ENCODE results near the gene MECR.

Gene MECR

DNA sequence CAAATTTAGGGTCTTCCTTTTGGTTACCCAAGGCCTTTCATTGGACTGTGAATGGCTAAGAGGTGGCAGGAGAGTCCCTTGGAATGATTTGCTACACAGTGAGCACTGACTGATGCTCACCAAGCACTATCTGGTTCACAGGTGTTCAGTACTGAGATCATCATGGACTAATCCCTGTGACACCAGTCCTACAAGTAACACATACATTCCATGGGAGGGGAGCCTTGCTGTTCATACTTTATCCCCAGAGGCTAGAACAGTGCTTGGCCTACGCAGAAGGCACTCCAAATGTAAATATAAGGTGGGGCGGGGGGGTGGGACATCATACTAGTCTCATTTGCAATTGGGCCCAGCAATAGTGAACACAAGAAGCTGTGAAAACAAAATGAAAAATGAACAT lies 86.6 kb downstream of the MECR start:
- peaks cover 0 to 2% of the 10 kb centered on the region in 2 donors for H3K9me3 Mint-ChIP-seq
- DNase-seq (no peak), ATAC-seq (replicated peaks) (no peak)
- peaks cover 48 to 59% of the 10 kb centered on the region in 2 donors for H3K36me3 Mint-ChIP-seq
- no peaks in the 10 kb centered on the region for H3K27me3 Mint-ChIP-seq
- H3K27ac Mint-ChIP-seq, result no peak overlapping the region
- H3K4me1 Mint-ChIP-seq, result peaks cover 8 to 9% of the 10 kb centered on the region in 2 donors
- no peak overlapping the region for H3K4me3 Mint-ChIP-seq

- H3K27ac Mint-ChIP-seq, result no peak overlapping the region
- H3K9me3 Mint-ChIP-seq, result peaks cover 0 to 2% of the 10 kb centered on the region in 2 donors
- no peak for ATAC-seq (replicated peaks)
- peaks cover 36 to 44% of the 10 kb centered on the region in 2 donors for H3K36me3 Mint-ChIP-seq
- H3K4me3 Mint-ChIP-seq, result no peak overlapping the region
- peaks cover 4 to 9% of the 10 kb centered on the region in 2 donors for H3K4me1 Mint-ChIP-seq
- DNase-seq, result no peak
- H3K27me3 Mint-ChIP-seq, result no peaks in the 10 kb centered on the region
Measured at GRCh38 chr1:29142714-29143113, 88.0 kb downstream of the MECR start.

Data from stimulated activated naive B cell treated with anti-CD40 and anti-IgM and Interleukin-4, amounts not matched to agents 10 μg/mL and 1 μg/mL and 100 μg/mL, for 72 hours (primary cell).